GM12892 (cell line): Measurements from ENCODE around the gene PEAK1. TPM values are rescaled to one million over a fixed set of nuclear protein-coding genes. Genes with fewer than 3 reads are reported as not detected.

Experiments
- DNase-seq: peaks from one replicate; pipeline ENCODE4 v3.0.0; 2011; ENCODE audit not compliant: insufficient read length
- FAIRE-seq: peaks from 2 replicates; lab custom pipeline; 2011; peaks lifted over from hg19 to GRCh38; lab: Jason Lieb, UNC
- POLR2A ChIP-seq: IDR thresholded peaks from 2 replicates; pipeline ENCODE4 v1.6.1; 2011; ENCODE audit warnings: low read depth, low read length, control low read depth
- POLR2AphosphoS5 ChIP-seq: IDR thresholded peaks from 2 replicates; pipeline ENCODE4 v1.6.1; 2011; ENCODE audit warnings: low read depth, low read length, control low read depth
- TAF1 ChIP-seq: IDR thresholded peaks from 2 replicates; pipeline ENCODE4 v1.6.1; 2011; ENCODE audit warnings: low read depth, mild to moderate bottlenecking, control low read depth, low read length, borderline replicate concordance
- polyA plus RNA-seq: library from polyadenylated mRNA; unstranded; fragments of >200 nt; gene quantifications from one replicate; pipeline ENCODE4 v1.2.1, GENCODE V29; 2012; ENCODE audit warnings: missing spikeins, inconsistent platforms; ENCODE audit not compliant: missing spikeins

Gene PEAK1, protein sequence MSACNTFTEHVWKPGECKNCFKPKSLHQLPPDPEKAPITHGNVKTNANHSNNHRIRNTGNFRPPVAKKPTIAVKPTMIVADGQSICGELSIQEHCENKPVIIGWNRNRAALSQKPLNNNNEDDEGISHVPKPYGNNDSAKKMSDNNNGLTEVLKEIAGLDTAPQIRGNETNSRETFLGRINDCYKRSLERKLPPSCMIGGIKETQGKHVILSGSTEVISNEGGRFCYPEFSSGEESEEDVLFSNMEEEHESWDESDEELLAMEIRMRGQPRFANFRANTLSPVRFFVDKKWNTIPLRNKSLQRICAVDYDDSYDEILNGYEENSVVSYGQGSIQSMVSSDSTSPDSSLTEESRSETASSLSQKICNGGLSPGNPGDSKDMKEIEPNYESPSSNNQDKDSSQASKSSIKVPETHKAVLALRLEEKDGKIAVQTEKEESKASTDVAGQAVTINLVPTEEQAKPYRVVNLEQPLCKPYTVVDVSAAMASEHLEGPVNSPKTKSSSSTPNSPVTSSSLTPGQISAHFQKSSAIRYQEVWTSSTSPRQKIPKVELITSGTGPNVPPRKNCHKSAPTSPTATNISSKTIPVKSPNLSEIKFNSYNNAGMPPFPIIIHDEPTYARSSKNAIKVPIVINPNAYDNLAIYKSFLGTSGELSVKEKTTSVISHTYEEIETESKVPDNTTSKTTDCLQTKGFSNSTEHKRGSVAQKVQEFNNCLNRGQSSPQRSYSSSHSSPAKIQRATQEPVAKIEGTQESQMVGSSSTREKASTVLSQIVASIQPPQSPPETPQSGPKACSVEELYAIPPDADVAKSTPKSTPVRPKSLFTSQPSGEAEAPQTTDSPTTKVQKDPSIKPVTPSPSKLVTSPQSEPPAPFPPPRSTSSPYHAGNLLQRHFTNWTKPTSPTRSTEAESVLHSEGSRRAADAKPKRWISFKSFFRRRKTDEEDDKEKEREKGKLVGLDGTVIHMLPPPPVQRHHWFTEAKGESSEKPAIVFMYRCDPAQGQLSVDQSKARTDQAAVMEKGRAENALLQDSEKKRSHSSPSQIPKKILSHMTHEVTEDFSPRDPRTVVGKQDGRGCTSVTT (N-terminal part only)
- polyA plus RNA-seq = 8.4 TPM

DNA sequence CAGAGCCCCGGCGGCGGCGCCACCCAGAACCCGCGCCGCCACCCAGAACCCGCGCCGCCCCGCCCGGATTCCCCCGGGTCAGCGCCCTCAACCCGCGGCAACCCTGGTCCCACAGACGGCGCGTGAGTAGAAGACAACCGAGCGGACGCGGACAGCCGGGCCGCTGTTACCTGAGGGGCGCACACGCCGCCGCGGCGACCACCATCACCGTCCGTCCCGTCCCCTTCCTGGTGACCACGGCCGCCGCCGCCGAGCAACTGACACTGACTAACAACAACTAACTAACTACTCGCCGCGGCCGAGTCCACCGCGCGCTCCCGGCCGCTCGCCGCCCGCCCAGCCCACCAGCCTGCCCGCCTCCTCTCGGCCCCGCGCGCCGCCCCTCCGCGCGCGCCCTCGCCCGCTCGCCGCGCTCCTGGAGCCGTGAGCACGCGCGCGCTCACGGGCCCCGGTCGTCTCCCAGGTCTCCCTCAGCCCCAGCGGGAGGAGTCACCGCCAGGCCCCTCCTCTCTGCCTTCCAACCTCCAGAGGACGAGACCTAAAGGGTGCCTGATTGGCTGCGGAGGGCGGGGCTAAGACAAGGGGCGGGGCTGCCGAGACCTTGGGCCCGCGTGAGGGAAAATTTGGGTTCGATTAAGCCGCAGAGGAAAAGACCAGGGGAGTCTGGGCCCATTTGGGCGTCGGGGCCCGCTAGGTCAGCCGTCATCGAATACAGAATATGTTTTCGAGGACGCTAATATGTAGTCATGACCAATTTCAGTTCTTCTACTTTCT, at the start of gene PEAK1:
Gene PEAK1, minus strand, starts transcription at position 269 of the 774 bp plus-strand sequence. CDS start 238,178 bp downstream, outside the sequence.
- TF ChIP-seq POLR2AphosphoS5 = no peak
- TF ChIP-seq POLR2A = peak; percentile 63; the same call in 1 of the 2 replicates
- 0 out of 2 replicates have a peak, but pooled peaks have one; percentile 36 for TF ChIP-seq TAF1
- DNase-seq (peak; percentile 81), FAIRE-seq (peak; percentile 99)

- FAIRE-seq = no peak
- no peak for DNase-seq
- no peak for TF ChIP-seq POLR2AphosphoS5
- no peak for TF ChIP-seq TAF1
- TF ChIP-seq POLR2A = no peak
Measured at GRCh38 chr15:77468896-77469295, 49.0 kb upstream of the PEAK1 start.

DNA sequence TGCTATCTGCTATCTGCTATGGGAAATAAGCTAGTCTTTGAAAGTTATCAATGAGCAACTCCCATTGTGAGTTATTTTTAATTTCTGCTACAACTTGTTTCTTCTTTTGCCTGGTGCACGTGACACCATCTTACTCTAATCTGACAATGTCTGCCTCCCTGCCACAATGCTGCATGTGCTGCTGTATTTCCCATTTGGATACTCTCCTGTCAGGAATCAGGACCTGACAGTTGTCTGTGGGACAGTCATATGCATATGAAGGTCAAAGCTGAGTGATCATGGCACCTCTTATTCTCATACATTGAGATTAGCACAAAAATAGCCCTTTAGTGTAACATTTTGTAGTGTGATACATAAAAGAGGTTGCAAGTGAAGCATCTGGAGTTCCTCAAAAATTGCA, 46.6 kb upstream of the PEAK1 start:
- no peak for TF ChIP-seq POLR2A
- FAIRE-seq (no peak), DNase-seq (no peak)

DNA sequence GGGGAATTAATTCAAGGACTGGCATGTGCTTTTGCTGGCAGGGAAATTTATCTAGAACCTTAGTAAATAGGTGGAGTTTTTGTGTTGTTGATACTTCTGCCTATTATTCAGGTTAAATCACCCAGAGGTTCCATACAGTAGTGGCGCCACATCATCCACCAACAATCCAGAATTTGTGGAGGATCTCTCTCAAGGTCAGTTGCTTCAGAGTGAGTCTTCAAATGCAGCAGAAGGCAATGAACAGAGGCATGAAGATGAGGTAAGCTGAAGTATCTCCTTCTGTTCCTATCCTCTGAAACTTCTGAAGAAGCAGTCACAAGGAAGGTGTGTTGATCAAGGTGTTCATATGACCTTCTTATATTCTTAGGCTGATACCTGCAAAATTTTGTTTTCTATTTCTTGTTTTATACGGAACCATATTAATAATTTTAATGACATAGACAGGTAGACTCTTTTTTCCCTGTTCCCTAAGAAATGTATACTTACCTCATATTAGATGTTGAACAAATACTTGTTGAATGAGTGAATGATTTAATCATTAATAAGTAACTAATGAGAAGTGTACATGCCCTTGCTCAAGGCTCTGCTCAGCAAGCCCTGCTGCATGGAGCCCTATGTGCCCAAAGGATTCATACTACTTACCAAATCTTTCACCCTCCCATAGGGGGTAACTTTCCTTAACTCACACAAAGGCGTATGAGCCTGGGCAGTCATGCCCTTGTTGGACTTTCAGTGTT, 44.4 kb upstream of the PEAK1 start:
- TF ChIP-seq POLR2A (no peak), POLR2AphosphoS5 (no peak), TAF1 (no peak)
- no peak for DNase-seq
- FAIRE-seq = no peak

DNA sequence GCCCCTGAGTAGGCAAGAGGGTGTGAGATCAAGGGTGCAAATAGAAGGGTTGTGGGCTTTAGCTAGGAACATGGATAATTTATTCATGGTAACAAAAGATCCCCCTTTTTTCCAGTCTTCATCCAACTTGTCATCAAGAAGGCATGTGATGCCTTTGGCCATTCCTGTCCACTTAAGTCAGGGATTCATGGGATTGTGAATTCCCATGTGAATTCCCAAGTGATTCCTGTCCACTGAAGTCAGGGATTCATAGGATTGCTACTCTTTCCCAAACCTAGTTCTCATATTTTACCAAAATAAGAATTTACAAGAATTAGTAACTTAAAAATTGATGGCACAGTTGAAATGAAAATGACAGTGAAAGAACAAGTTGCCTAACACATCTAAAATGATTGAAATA, 41.6 kb upstream of the PEAK1 start:
- no peak for FAIRE-seq

GRCh38 chr15:77459031-77459430, 39.1 kb upstream of the PEAK1 start:
- TF ChIP-seq POLR2A (no peak), POLR2AphosphoS5 (no peak), TAF1 (no peak)
- FAIRE-seq (no peak), DNase-seq (no peak)

More for the DNA sequence above, 41.6 kb upstream of the PEAK1 start:
- DNase-seq = no peak
- TF ChIP-seq POLR2AphosphoS5 (no peak), TAF1 (no peak), POLR2A (no peak)

DNA sequence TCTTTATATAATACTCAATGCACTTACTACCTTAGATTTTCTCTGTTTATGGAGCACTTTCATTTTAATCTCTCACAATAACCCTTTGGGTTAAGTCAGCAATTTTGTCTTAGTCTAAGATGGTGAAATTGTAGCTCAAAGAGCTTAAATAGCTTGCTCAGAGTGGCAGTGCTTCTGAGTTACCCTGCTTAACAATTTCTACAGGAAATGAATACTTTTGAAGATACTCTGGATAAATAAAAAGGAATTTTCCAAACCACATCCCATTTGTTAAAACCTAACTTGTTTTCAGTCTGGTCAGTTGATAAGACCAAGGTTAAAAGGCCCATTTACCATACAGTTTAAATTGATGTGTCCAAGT, 38.0 kb upstream of the PEAK1 start:
- FAIRE-seq (no peak), DNase-seq (no peak)
- TF ChIP-seq POLR2AphosphoS5 = no peak
- no peak for TF ChIP-seq POLR2A
- no peak for TF ChIP-seq TAF1

DNA sequence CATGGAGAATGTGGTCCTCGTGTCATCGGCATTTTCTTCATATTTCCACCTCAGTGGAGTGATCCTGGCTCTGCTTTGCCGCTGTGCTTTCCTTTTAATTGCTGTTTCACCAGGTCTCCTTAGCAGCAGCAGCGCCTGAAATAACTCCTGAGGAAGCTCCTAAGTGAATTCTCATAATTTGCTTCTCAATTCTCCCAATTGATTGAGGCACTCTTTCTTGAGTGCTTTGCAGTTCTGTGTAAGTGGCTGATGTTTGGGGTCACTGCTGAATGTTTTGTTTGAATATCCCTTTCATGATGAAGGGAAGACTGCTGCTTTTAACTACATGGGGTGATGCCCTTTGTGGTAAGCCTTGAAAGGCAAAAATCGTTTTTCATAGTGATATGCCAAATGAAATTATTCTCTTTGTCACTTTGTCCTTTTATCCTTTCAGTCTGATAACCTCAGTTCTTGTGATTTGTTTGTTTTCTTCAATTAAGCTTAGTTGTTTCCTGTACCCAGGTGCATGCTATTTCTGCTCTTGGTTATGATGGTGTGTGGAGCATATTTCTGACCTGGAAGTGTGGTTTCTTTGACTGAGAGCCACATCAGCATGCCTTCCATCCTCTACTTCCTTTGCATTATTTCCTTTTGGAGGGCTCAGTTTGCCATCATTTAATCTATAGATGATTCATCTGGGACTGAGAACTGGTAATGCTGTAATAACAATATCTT, 37.4 kb upstream of the PEAK1 start:
- no peak for DNase-seq
- FAIRE-seq = no peak
- no peak for TF ChIP-seq POLR2AphosphoS5
- no peak for TF ChIP-seq POLR2A
- no peak for TF ChIP-seq TAF1

- TF ChIP-seq TAF1 = no peak
- no peak for TF ChIP-seq POLR2A
- TF ChIP-seq POLR2AphosphoS5 = no peak
- no peak for FAIRE-seq
- DNase-seq = no peak
Measured at GRCh38 chr15:77456746-77457145, 36.8 kb upstream of the PEAK1 start.

DNA sequence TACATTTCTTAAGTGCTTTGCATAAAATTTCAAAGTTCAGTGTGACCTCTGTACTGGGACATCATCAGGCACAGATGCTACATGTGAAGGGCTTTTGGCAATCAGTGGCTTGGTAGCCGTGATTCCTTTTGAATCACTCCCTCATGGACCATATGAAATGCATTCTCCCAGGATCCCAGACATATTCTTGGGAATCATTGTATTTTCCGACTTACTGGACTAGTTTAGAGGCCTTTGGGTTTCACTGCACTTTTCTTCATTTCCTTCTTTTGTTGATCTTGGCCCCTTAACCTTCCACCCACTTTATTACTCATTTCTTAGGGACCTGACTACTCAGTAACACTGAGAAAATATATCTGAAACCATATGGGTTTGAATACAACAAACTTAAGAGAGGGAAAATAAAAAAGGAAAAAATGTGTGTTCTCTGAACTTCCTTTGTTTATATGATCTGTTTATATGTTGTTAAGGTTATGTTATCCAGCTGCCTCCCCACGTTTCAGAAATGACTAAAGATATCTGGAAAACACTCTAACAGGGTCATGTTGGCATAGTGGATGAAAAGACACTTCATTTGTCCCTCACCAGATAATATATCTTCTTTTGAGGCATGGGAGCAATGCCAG, 35.9 kb upstream of the PEAK1 start:
- DNase-seq = no peak
- TF ChIP-seq POLR2A (no peak), TAF1 (no peak), POLR2AphosphoS5 (no peak)
- FAIRE-seq = no peak
